ENCODE measurements around the gene PCDH9.
"Not testable (repeated sequence)": the region's sequence is repeated elsewhere in the genome, so short reads cannot be mapped to it uniquely, and the experiment has no call there.

Gene PCDH9

DNA sequence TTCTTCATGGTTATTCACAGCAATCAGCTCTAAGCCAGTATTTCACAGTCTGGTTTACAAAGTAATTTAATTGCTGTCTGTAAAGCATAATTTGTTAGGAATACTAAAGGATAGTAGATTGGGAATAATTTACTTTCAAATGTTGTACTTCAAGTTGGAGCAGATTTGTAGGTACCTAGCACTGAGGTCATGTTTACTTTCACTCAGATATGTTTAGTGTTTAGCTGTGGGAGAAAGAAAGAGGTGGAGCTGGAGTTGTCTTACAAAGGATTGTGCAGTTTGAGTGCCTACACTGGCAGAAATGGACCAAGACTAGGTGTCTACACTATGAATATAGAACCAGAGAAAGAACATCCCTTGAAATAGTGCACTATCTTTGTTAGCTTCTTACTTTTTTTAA is 464.6 kb downstream of the PCDH9 start:
- no peak overlapping the region for H3K4me3 ChIP-seq (ENCODE audit: low read depth, low read length)
- TF ChIP-seq, protein P1, sequence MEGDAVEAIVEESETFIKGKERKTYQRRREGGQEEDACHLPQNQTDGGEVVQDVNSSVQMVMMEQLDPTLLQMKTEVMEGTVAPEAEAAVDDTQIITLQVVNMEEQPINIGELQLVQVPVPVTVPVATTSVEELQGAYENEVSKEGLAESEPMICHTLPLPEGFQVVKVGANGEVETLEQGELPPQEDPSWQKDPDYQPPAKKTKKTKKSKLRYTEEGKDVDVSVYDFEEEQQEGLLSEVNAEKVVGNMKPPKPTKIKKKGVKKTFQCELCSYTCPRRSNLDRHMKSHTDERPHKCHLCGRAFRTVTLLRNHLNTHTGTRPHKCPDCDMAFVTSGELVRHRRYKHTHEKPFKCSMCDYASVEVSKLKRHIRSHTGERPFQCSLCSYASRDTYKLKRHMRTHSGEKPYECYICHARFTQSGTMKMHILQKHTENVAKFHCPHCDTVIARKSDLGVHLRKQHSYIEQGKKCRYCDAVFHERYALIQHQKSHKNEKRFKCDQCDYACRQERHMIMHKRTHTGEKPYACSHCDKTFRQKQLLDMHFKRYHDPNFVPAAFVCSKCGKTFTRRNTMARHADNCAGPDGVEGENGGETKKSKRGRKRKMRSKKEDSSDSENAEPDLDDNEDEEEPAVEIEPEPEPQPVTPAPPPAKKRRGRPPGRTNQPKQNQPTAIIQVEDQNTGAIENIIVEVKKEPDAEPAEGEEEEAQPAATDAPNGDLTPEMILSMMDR (IDR thresholded peaks at IDR 0.05; ENCODE audit: borderline replicate concordance, insufficient read depth, low read depth, low read length): no peak

DNA sequence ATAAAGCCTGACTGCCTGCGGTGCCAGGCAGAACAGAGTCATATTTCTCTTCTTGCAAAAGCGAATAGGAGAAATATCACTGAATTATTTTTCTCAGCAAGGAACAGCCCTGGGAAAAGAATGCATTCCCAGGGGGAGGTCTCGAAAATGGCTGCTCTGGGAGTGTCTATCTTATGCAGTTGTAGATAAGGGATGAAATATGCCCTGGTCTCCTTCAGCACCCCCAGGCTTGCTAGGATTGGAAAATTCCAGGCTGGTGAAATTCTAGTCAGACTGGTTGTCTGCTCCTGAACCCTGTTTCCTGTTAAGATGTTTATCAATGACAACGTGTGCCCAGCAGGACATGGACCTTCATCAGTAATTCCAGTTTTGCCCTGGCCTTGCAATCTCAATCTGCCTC is 469.5 kb downstream of the PCDH9 start:
- H3K4me3 ChIP-seq (ENCODE audit: low read depth, low read length): not testable (repeated sequence)

DNA sequence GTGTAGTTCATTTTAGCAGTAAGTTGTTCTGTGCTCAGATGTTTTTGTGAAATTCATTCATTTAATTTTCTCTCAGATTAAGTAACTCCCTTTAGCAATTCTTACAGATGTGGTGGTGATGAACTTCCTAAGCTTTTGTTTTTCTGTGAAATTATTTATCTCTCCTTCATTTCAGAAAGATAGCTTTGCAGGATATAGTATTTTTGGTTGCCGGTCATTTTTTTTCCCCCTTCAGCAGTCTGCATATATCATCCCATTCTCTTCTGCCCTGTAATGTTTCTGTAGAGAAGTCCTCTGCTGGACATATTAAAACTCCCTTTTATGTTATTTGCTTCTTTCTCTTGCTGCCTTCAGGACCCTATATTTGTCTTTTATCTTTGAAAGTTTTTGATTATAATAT is 470.2 kb downstream of the PCDH9 start:
- H3K4me3 ChIP-seq (ENCODE audit: low read depth, low read length): no peak overlapping the region
- TF ChIP-seq, protein P1 (IDR thresholded peaks at IDR 0.05; ENCODE audit: borderline replicate concordance, insufficient read depth, low read depth, low read length): no peak

DNA sequence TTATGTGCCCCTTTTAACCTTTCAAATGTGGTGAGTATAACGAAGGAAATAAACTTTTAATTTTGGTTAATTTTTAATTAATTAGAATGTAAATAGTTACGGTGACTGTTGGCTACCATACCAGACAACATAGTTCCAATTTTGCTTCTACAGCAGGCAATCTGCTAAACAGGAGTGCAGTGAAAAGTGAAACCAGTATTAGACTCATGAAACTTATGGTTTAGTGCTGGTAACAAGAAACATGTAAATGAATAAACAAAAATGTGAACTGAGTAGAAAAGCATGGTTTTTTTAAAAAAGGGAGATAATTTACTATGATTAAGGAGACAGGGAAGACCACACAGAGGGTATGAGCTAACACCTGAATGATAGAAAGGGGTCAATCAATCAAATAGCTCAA is 478.4 kb downstream of the PCDH9 start:
- H3K4me3 ChIP-seq (ENCODE audit: low read depth, low read length): no peak overlapping the region
- TF ChIP-seq, protein P1 (IDR thresholded peaks at IDR 0.05; ENCODE audit: borderline replicate concordance, insufficient read depth, low read depth, low read length): no peak

DNA sequence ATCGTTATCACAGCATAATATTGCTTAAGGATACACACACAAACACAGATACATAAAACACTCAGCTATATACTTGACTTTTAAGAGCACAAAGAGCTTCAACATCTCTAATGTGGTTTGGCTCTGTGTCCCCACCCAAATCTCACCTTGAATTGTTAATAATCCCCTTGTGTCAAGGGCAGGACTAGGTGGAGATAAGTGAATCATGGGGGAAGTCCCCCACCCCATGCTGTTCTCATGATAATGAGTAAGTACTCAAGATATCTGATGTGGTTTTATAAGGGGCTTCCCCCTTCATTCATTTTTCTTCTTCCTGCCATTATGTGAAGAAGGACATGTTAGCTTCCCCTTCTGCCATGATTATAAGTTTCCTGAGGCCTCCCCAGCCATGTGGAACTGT is 481.4 kb downstream of the PCDH9 start:
- H3K4me3 ChIP-seq (ENCODE audit: low read depth, low read length): no peak overlapping the region
- TF ChIP-seq, protein P1 (IDR thresholded peaks at IDR 0.05; ENCODE audit: borderline replicate concordance, insufficient read depth, low read depth, low read length): no peak

DNA sequence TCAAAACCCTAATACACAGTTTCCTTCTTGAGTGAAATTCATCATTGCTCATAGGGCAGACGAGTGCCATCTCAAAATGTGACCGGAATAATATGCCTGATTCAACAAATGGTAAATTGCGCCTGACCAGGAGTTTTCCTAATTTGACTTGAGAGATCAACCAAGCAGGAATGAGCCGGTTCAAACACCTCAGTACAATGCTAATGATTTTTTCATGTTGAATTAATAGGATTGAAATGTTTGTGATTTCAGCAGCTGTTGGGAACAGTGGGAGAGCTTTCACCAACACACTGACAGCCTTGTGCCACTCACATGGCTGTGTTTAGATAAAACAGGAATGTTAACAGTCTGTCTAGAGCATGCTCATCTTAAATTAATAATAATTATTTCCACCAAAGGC is 484.8 kb downstream of the PCDH9 start:
- no peak overlapping the region for H3K4me3 ChIP-seq (ENCODE audit: low read depth, low read length)
- TF ChIP-seq, protein P1 (IDR thresholded peaks at IDR 0.05; ENCODE audit: borderline replicate concordance, insufficient read depth, low read depth, low read length): no peak

DNA sequence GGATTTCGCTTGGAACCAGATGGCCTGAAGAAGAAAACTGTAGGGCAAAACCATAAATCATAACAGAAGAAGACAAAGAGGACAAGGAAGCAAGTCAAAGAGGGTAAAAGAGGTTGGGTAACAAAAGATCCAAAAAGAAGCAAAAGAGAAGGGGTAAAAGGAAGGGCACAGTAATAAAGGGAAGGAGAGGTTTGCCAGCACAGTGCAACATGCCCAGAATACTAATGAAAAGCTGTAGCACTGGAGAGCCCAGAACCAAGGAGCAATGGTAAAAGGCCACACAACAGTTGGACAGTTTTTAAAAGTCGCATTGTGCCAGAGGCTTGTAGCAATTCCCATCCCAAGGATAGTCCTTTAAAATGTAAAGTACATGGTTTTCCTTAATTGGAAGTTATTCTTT is 506.6 kb downstream of the PCDH9 start:
- TF ChIP-seq, protein P1 (IDR thresholded peaks at IDR 0.05; ENCODE audit: borderline replicate concordance, insufficient read depth, low read depth, low read length): no peak
- H3K4me3 ChIP-seq (ENCODE audit: low read depth, low read length): no peak overlapping the region

DNA sequence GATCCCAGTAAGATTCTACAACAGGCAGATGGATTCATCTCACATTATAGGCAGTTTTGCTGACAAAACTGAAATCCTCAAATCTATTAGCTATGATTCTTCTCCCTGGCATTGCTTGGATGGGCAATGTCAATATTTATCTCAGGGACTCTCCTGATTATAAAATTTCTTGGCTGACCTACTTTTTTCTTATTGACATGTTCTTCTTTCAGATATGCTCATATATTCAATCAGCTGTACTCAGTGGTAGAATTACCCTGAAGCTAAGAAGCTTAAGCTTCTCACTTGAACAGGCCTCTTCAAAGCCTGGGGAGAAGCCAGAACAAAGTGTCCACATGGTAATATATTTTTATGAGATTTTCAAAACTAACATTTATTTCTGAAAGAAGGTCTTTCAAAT is 513.6 kb downstream of the PCDH9 start:
- no peak overlapping the region for H3K4me3 ChIP-seq (ENCODE audit: low read depth, low read length)
- TF ChIP-seq, protein P1 (IDR thresholded peaks at IDR 0.05; ENCODE audit: borderline replicate concordance, insufficient read depth, low read depth, low read length): no peak
